HepG2 (cell line): ENCODE measurements around the gene MAJIN. TPM values are rescaled to one million over a fixed set of nuclear protein-coding genes. Genes with fewer than 3 reads are reported as not detected.

Experiments
- DRAP1 ChIP-seq: IDR thresholded peaks from 2 replicates; pipeline ENCODE4 v1.6.1; 2016; ENCODE audit warnings: missing genetic modification reagents, missing compliant biosample characterization
- FOXK2 ChIP-seq: fragments of 450-650 bp; IDR thresholded peaks from 2 replicates; pipeline ENCODE4 v1.6.1; 2016
- GATAD2A ChIP-seq: IDR thresholded peaks from 2 replicates; pipeline ENCODE4 v1.6.1; 2016
- GTF3A ChIP-seq: sonication (generic); formaldehyde crosslinking; conservative IDR thresholded peaks from 2 replicates; pipeline ENCODE4 v1.4.0; 2020; ENCODE audit warnings: mild to moderate bottlenecking, missing genetic modification reagents
- HMGXB4 ChIP-seq, 2 experiments: sonication (generic) in 1 of 2; formaldehyde crosslinking in 1 of 2; IDR thresholded peaks; 2 replicates each; pipeline versions ENCODE4 v1.4.0 to v1.6.1; 2018 to 2020; ENCODE audit warnings: missing genetic modification reagents in 2 of 2, borderline replicate concordance in 1 of 2, low read depth in 1 of 2, mild to moderate bottlenecking in 1 of 2, missing biosample characterization in 1 of 2
- HOMEZ ChIP-seq: IDR thresholded peaks from 2 replicates; pipeline ENCODE4 v1.6.1; 2016; ENCODE audit warnings: low read depth
- KDM1A ChIP-seq: IDR thresholded peaks from 2 replicates; pipeline ENCODE4 v1.6.1; 2016; ENCODE audit warnings: missing compliant biosample characterization
- KLF16 ChIP-seq, 2 experiments: sonication (generic) in 1 of 2; formaldehyde crosslinking in 1 of 2; IDR thresholded peaks; 2 replicates each; pipeline versions ENCODE4 v1.6.1 to v1.8.0; 2016 to 2023; ENCODE audit warnings: missing genetic modification reagents in 2 of 2, missing compliant biosample characterization in 1 of 2
- KMT2B ChIP-seq: IDR thresholded peaks from 2 replicates; pipeline ENCODE4 v1.6.1; 2016; ENCODE audit warnings: missing genetic modification reagents, missing compliant biosample characterization
- MIER3 ChIP-seq: IDR thresholded peaks from 2 replicates; pipeline ENCODE4 v1.6.1; 2016; ENCODE audit warnings: missing compliant biosample characterization, borderline replicate concordance
- PLRG1 ChIP-seq: fragments of 450-650 bp; conservative IDR thresholded peaks from 2 replicates; pipeline ENCODE4 v1.6.1; 2016
- RARA ChIP-seq: IDR thresholded peaks from 2 replicates; pipeline ENCODE4 v1.6.1; 2016; ENCODE audit warnings: missing genetic modification reagents, missing compliant biosample characterization
- TFAP4 ChIP-seq: sonication (generic); IDR thresholded peaks from 2 replicates; pipeline ENCODE4 v1.6.1; 2016; ENCODE audit warnings: low read depth, borderline replicate concordance
- TFDP2 ChIP-seq: sonication (generic); formaldehyde crosslinking; IDR thresholded peaks from 2 replicates; pipeline ENCODE4 v1.4.0; 2020; ENCODE audit warnings: missing genetic modification reagents
- THAP11 ChIP-seq: IDR thresholded peaks from 2 replicates; pipeline ENCODE4 v1.6.1; 2016; ENCODE audit warnings: missing biosample characterization, missing genetic modification reagents
- THAP9 ChIP-seq: sonication (generic); formaldehyde crosslinking; IDR thresholded peaks from 2 replicates; pipeline ENCODE4; 2020; ENCODE audit warnings: missing genetic modification reagents, mild to moderate bottlenecking, borderline replicate concordance
- ZBTB43 ChIP-seq: sonication (generic); formaldehyde crosslinking; conservative IDR thresholded peaks from 2 replicates; pipeline ENCODE4 v1.4.0; 2020; ENCODE audit warnings: missing genetic modification reagents
- ZNF614 ChIP-seq: IDR thresholded peaks from 2 replicates; pipeline ENCODE4 v1.6.1; 2018; ENCODE audit warnings: missing biosample characterization, missing genetic modification reagents, inconsistent platforms, borderline replicate concordance
- ZNF652 ChIP-seq: IDR thresholded peaks from 2 replicates; pipeline ENCODE4 v1.6.1; 2016; ENCODE audit warnings: low read depth, borderline replicate concordance
- ZNF737 ChIP-seq: sonication (generic); formaldehyde crosslinking; IDR thresholded peaks from 2 replicates; pipeline ENCODE4 v1.5.0; 2020; ENCODE audit warnings: missing genetic modification reagents, mild to moderate bottlenecking, borderline replicate concordance
- ZSCAN9 ChIP-seq: IDR thresholded peaks from 2 replicates; pipeline ENCODE4 v1.6.1; 2016; ENCODE audit warnings: borderline replicate concordance
- polyA plus RNA-seq, 8 experiments: library from polyadenylated mRNA; depleted of rRNA in 3 of 8; stranded (reverse) in 7 of 8; unstranded in 1 of 8; fragments of >200 nt; fragmentation: Illumina TruSeq in 4 of 8; extraction: Trizol in 4 of 8; gene quantifications; 2 replicates each; pipeline versions ENCODE4 v1.2.1 to v1.2.3, GENCODE V29; 2011 to 2016; ENCODE audit warnings: low read depth in 4 of 8, missing spikeins in 1 of 8, mixed read lengths in 1 of 8; ENCODE audit not compliant: insufficient read depth in 1 of 8
- total RNA-seq, 5 experiments: library from RNA; depleted of rRNA; stranded (reverse); fragments of >200 nt; fragmentation: Illumina TruSeq; extraction: Trizol; gene quantifications; 2 replicates each; pipeline ENCODE4 v1.2.3, GENCODE V29; 2016; ENCODE audit warnings: low read depth in 1 of 5

Gene MAJIN
- total and polyA plus RNA-seq, 2 of the 13 experiments (the other 11 are each of a cell fraction or from before 2014, with no cell fraction given): not detected

- TF ChIP-seq TFDP2 (CRISPR knock-in tag): no peak
- no peak for TF ChIP-seq HOMEZ (CRISPR knock-in tag)
- no peak for TF ChIP-seq ZBTB43 (CRISPR knock-in tag)
- peak; percentile 38; the same call in 1 of the 2 replicates for TF ChIP-seq MIER3 (CRISPR knock-in tag)
- no peak for TF ChIP-seq KDM1A (CRISPR knock-in tag)
- no peak for TF ChIP-seq RARA (CRISPR knock-in tag)
- TF ChIP-seq ZSCAN9 (CRISPR knock-in tag): 0 out of 2 replicates have a peak, but pooled peaks have one; percentile 37
- TF ChIP-seq THAP11: peak; percentile 83
- peak in 1 of 2 experiments; percentile 47; a peak in 1 of 4 replicates for TF ChIP-seq HMGXB4 (CRISPR knock-in tag; IDR thresholded peaks at IDR 0.05; ENCODE audit: borderline replicate concordance in 1 of 2, low read depth in 1 of 2)
- TF ChIP-seq PLRG1: no peak
- peak; percentile 37; the same call in 1 of the 2 replicates for TF ChIP-seq DRAP1
- peak; percentile 23; the same call in 1 of the 2 replicates for TF ChIP-seq ZNF652
- peak; percentile 62; the same call in 1 of the 2 replicates for TF ChIP-seq GATAD2A
- no peak for TF ChIP-seq ZNF737
- 0 out of 2 replicates have a peak, but pooled peaks have one; percentile 17 for TF ChIP-seq TFAP4
- no peak for TF ChIP-seq GTF3A (CRISPR knock-in tag)
- TF ChIP-seq ZNF614 (CRISPR knock-in tag): peak; percentile 53; the same call in 1 of the 2 replicates
- TF ChIP-seq KLF16 (CRISPR knock-in tag; IDR thresholded peaks at IDR 0.05): peak in 1 of 2 experiments; percentile 50; a peak in 1 of 4 replicates
- TF ChIP-seq THAP9 (CRISPR knock-in tag): no peak
- no peak for TF ChIP-seq FOXK2
- 0 out of 2 replicates have a peak, but pooled peaks have one; percentile 12 for TF ChIP-seq KMT2B
These were observed 26.2 kb upstream of the MAJIN start (continued) for GRCh38 chr11:64998141-64998540.
